WTC11 (cell line): Measurements from ENCODE around the gene CCDC116. TPM values are rescaled to one million over a fixed set of nuclear protein-coding genes. Genes with fewer than 3 reads are reported as not detected.
A peak's percentile ranks its signal among the peaks of the same experiment; 100 is the strongest.

Experiments
- ATAC-seq: fragments of 200-7000 bp; cut with Tn5 transposase; 2 replicates; pipeline ENCODE4 v1.10.0; 2021; ENCODE audit warnings: mild to moderate bottlenecking, moderate library complexity
- CTCF ChIA-PET: fragments of 300-600 bp; sonication (Branson Sonifier 250); formaldehyde crosslinking; loops from one replicate; lab custom pipeline; 2021; ENCODE audit warnings: antibody characterized with exemption; lab: Charles Lee
- POLR2A ChIA-PET: fragments of 350-600 bp; sonication (Branson Sonifier 250); formaldehyde crosslinking; loops from one replicate; lab custom pipeline; 2021; ENCODE audit warnings: antibody characterized with exemption; lab: Charles Lee
- DNase-seq: peaks from one replicate; pipeline ENCODE4 v3.0.0; 2021; ENCODE audit warnings: low spot score
- H3K27ac Mint-ChIP-seq: 2 replicates; pipeline ENCODE4 v1.8.0; 2021; ENCODE audit warnings: mixed read lengths
- H3K27me3 Mint-ChIP-seq: 2 replicates; pipeline ENCODE4 v1.8.0; 2021; ENCODE audit warnings: low read depth, mild to moderate bottlenecking, moderate library complexity, mixed read lengths
- H3K36me3 Mint-ChIP-seq: 2 replicates; pipeline ENCODE4 v1.8.0; 2021; ENCODE audit warnings: mixed read lengths
- H3K4me1 Mint-ChIP-seq: 2 replicates; pipeline ENCODE4 v1.8.0; 2022; ENCODE audit warnings: mixed read lengths
- H3K4me3 Mint-ChIP-seq: 2 replicates; pipeline ENCODE4 v1.8.0; 2021; ENCODE audit warnings: mild to moderate bottlenecking, moderate library complexity, mixed read lengths
- H3K9me3 Mint-ChIP-seq: 2 replicates; pipeline ENCODE4 v1.8.0; 2021; ENCODE audit warnings: mixed read lengths
- CBFB ChIP-seq: sonication (generic); formaldehyde crosslinking; IDR thresholded peaks from 2 replicates; pipeline ENCODE4 v1.8.1; 2022; ENCODE audit warnings: mild to moderate bottlenecking, low read depth, missing genetic modification reagents
- CREB1 ChIP-seq: sonication (generic); formaldehyde crosslinking; IDR thresholded peaks from 2 replicates; pipeline ENCODE4 v1.8.0; 2023; ENCODE audit warnings: mild to moderate bottlenecking, missing genetic modification reagents
- E2F1 ChIP-seq: sonication (generic); formaldehyde crosslinking; IDR thresholded peaks from 2 replicates; pipeline ENCODE4 v1.8.0; 2022; ENCODE audit warnings: mild to moderate bottlenecking, missing genetic modification reagents
- E2F5 ChIP-seq: sonication (generic); formaldehyde crosslinking; IDR thresholded peaks from 2 replicates; pipeline ENCODE4 v1.8.1; 2022; ENCODE audit warnings: mild to moderate bottlenecking, moderate library complexity, missing genetic modification reagents
- GABPB1 ChIP-seq: sonication (generic); formaldehyde crosslinking; IDR thresholded peaks from 2 replicates; pipeline ENCODE4 v1.8.1; 2023; ENCODE audit warnings: mild to moderate bottlenecking, missing genetic modification reagents
- HMGA2 ChIP-seq: fragments of 250-450 bp; sonication (Bioruptor Pico); IDR thresholded peaks from 2 replicates; pipeline ENCODE4 v1.4.0; 2021; ENCODE audit warnings: mild to moderate bottlenecking, moderate library complexity
- IRF1 ChIP-seq: sonication (generic); formaldehyde crosslinking; IDR thresholded peaks from 2 replicates; pipeline ENCODE4 v1.8.0; 2023; ENCODE audit warnings: missing genetic modification reagents
- MXD4 ChIP-seq: fragments of 250-450 bp; sonication (Bioruptor Pico); IDR thresholded peaks from 2 replicates; pipeline ENCODE4 v1.8.0; 2021; ENCODE audit warnings: mild to moderate bottlenecking, moderate library complexity, borderline replicate concordance
- NFATC4 ChIP-seq: fragments of 250-450 bp; sonication (Bioruptor Pico); IDR thresholded peaks from 2 replicates; pipeline ENCODE4 v1.9.0; 2021; ENCODE audit warnings: mild to moderate bottlenecking
- NFYB ChIP-seq: sonication (generic); formaldehyde crosslinking; conservative IDR thresholded peaks from 2 replicates; pipeline ENCODE4 v1.8.0; 2022; ENCODE audit warnings: low read depth, missing genetic modification reagents
- NR2C2 ChIP-seq: sonication (generic); formaldehyde crosslinking; IDR thresholded peaks from 2 replicates; pipeline ENCODE4 v1.8.0; 2022; ENCODE audit warnings: mild to moderate bottlenecking, missing genetic modification reagents
- NR3C1 ChIP-seq: sonication (generic); formaldehyde crosslinking; conservative IDR thresholded peaks from 2 replicates; pipeline ENCODE4 v1.8.1; 2023; ENCODE audit warnings: low read depth, mild to moderate bottlenecking, missing genetic modification reagents
- PRRX2 ChIP-seq: fragments of 250-450 bp; sonication (Bioruptor Pico); IDR thresholded peaks from 2 replicates; pipeline ENCODE4 v1.8.0; 2021; ENCODE audit warnings: mild to moderate bottlenecking
- RELA ChIP-seq: sonication (generic); formaldehyde crosslinking; IDR thresholded peaks from 2 replicates; pipeline ENCODE4 v1.8.1; 2022; ENCODE audit warnings: missing genetic modification reagents, mild to moderate bottlenecking, borderline replicate concordance
- SMAD3 ChIP-seq: sonication (generic); formaldehyde crosslinking; IDR thresholded peaks from 2 replicates; pipeline ENCODE4 v1.8.0; 2022; ENCODE audit warnings: missing genetic modification reagents, mild to moderate bottlenecking, borderline replicate concordance
- SMAD4 ChIP-seq: sonication (generic); formaldehyde crosslinking; IDR thresholded peaks from 2 replicates; pipeline ENCODE4 v1.8.0; 2022; ENCODE audit warnings: mild to moderate bottlenecking, missing genetic modification reagents
- TEAD1 ChIP-seq: sonication (generic); formaldehyde crosslinking; IDR thresholded peaks from 2 replicates; pipeline ENCODE4 v1.8.0; 2022; ENCODE audit warnings: mild to moderate bottlenecking, missing genetic modification reagents
- ZNF138 ChIP-seq: sonication (generic); formaldehyde crosslinking; conservative IDR thresholded peaks from 2 replicates; pipeline ENCODE4 v1.8.1; 2022; ENCODE audit warnings: mild to moderate bottlenecking, moderate library complexity, missing genetic modification reagents
- ZNF425 ChIP-seq: fragments of 250-450 bp; sonication (Bioruptor Pico); conservative IDR thresholded peaks from 2 replicates; pipeline ENCODE4 v1.9.0; 2021; ENCODE audit warnings: mild to moderate bottlenecking
- ZNF512 ChIP-seq: sonication (generic); formaldehyde crosslinking; IDR thresholded peaks from 2 replicates; pipeline ENCODE4 v1.8.1; 2022; ENCODE audit warnings: missing genetic modification reagents, borderline replicate concordance
- total RNA-seq: library from RNA; stranded (reverse); gene quantifications from 3 replicates; pipeline ENCODE4 v1.2.3, GENCODE V29; 2021
- TF ChIP-seq, protein P1 (sequence below): fragments of 250-450 bp; sonication (Bioruptor Pico); IDR thresholded peaks from 2 replicates; pipeline ENCODE4 v1.9.0; 2021; ENCODE audit warnings: moderate library complexity, mild to moderate bottlenecking, inconsistent platforms, borderline replicate concordance
- TF ChIP-seq, protein P2 (sequence below): sonication (generic); formaldehyde crosslinking; IDR thresholded peaks from 2 replicates; pipeline ENCODE4 v1.8.1; 2023; ENCODE audit warnings: mild to moderate bottlenecking, missing genetic modification reagents
- TF ChIP-seq, protein P3 (sequence below): fragments of 250-450 bp; sonication (Bioruptor Pico); IDR thresholded peaks from 2 replicates; pipeline ENCODE4 v1.9.0; 2021; ENCODE audit warnings: mild to moderate bottlenecking

Gene CCDC116
- total RNA-seq, 1 experiment from 2014 or later = 0.57 TPM

- H3K9me3 Mint-ChIP-seq = no peaks in the 10 kb centered on the region
- ChIA-PET POLR2A (no interaction called here), CTCF (interaction anchor here (1.1 to 1.5 kb wide), 3 partner anchors 8 to 44 kb away, joined by 3 to 5 read pairs (median 3); partner anchors contain the start of gene YDJC)
- DNase-seq (no peak), ATAC-seq (no peak)
- peaks cover 4% of the 10 kb centered on the region; the same call in 1 of the 2 replicates for H3K36me3 Mint-ChIP-seq
- TF ChIP-seq ZNF512 (CRISPR knock-in tag) = no peak
- TF ChIP-seq, protein P1, sequence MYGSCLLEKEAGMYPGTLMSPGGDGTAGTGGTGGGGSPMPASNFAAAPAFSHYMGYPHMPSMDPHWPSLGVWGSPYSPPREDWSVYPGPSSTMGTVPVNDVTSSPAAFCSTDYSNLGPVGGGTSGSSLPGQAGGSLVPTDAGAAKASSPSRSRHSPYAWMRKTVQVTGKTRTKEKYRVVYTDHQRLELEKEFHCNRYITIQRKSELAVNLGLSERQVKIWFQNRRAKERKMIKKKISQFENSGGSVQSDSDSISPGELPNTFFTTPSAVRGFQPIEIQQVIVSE (CRISPR knock-in tag) = no peak
- TF ChIP-seq GABPB1 (CRISPR knock-in tag) = no peak
- no peak for TF ChIP-seq NR2C2
- TF ChIP-seq NFYB = no peak
- TF ChIP-seq E2F1 (CRISPR knock-in tag) = no peak
- no peak for TF ChIP-seq SMAD4 (CRISPR knock-in tag)
- TF ChIP-seq E2F5 = no peak
- TF ChIP-seq HMGA2 = no peak
- TF ChIP-seq ZNF425 (CRISPR knock-in tag) = no peak
- no peak for TF ChIP-seq SMAD3 (CRISPR knock-in tag)
- H3K4me3 Mint-ChIP-seq = no peak overlapping the region
- peak overlapping the region; percentile 3 for H3K27ac Mint-ChIP-seq
- H3K27me3 Mint-ChIP-seq = no peaks in the 10 kb centered on the region
- H3K4me1 Mint-ChIP-seq = peaks cover 16% of the 10 kb centered on the region
Observed at GRCh38 chr22:21585389-21585788, 47.2 kb upstream of the CCDC116 start.

GRCh38 chr22:21587803-21588611 is 44.6 kb upstream of the CCDC116 start:
- H3K27ac Mint-ChIP-seq = peak overlapping the region; percentile 51
- H3K36me3 Mint-ChIP-seq = peaks cover 4% of the 10 kb centered on the region; the same call in 1 of the 2 replicates
- CTCF ChIA-PET = interaction anchor here (0.7 kb wide), 1 partner anchor 41 kb away, joined by 4 read pairs; no protein-coding TSS in a partner anchor
- no peak overlapping the region for H3K4me3 Mint-ChIP-seq
- H3K9me3 Mint-ChIP-seq = no peaks in the 10 kb centered on the region
- POLR2A ChIA-PET = no interaction called here
- DNase-seq (no peak), ATAC-seq (no peak)
- H3K27me3 Mint-ChIP-seq = no peaks in the 10 kb centered on the region; the same call in 1 of the 2 replicates
- peaks cover 20% of the 10 kb centered on the region for H3K4me1 Mint-ChIP-seq
- TF ChIP-seq NR3C1 (CRISPR knock-in tag) (no peak), SMAD4 (CRISPR knock-in tag) (no peak), ZNF138 (no peak), CBFB (no peak), MXD4 (no peak), IRF1 (CRISPR knock-in tag) (no peak), NFATC4 (CRISPR knock-in tag) (no peak), CREB1 (CRISPR knock-in tag) (no peak), TEAD1 (no peak), PRRX2 (CRISPR knock-in tag) (no peak), RELA (no peak)
- TF ChIP-seq, protein P2, sequence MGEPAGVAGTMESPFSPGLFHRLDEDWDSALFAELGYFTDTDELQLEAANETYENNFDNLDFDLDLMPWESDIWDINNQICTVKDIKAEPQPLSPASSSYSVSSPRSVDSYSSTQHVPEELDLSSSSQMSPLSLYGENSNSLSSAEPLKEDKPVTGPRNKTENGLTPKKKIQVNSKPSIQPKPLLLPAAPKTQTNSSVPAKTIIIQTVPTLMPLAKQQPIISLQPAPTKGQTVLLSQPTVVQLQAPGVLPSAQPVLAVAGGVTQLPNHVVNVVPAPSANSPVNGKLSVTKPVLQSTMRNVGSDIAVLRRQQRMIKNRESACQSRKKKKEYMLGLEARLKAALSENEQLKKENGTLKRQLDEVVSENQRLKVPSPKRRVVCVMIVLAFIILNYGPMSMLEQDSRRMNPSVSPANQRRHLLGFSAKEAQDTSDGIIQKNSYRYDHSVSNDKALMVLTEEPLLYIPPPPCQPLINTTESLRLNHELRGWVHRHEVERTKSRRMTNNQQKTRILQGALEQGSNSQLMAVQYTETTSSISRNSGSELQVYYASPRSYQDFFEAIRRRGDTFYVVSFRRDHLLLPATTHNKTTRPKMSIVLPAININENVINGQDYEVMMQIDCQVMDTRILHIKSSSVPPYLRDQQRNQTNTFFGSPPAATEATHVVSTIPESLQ (CRISPR knock-in tag) = no peak
- TF ChIP-seq, protein P3, sequence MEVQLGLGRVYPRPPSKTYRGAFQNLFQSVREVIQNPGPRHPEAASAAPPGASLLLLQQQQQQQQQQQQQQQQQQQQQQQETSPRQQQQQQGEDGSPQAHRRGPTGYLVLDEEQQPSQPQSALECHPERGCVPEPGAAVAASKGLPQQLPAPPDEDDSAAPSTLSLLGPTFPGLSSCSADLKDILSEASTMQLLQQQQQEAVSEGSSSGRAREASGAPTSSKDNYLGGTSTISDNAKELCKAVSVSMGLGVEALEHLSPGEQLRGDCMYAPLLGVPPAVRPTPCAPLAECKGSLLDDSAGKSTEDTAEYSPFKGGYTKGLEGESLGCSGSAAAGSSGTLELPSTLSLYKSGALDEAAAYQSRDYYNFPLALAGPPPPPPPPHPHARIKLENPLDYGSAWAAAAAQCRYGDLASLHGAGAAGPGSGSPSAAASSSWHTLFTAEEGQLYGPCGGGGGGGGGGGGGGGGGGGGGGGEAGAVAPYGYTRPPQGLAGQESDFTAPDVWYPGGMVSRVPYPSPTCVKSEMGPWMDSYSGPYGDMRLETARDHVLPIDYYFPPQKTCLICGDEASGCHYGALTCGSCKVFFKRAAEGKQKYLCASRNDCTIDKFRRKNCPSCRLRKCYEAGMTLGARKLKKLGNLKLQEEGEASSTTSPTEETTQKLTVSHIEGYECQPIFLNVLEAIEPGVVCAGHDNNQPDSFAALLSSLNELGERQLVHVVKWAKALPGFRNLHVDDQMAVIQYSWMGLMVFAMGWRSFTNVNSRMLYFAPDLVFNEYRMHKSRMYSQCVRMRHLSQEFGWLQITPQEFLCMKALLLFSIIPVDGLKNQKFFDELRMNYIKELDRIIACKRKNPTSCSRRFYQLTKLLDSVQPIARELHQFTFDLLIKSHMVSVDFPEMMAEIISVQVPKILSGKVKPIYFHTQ (CRISPR knock-in tag) = no peak
